ENCODE results near the gene FKBP1B.

DNA sequence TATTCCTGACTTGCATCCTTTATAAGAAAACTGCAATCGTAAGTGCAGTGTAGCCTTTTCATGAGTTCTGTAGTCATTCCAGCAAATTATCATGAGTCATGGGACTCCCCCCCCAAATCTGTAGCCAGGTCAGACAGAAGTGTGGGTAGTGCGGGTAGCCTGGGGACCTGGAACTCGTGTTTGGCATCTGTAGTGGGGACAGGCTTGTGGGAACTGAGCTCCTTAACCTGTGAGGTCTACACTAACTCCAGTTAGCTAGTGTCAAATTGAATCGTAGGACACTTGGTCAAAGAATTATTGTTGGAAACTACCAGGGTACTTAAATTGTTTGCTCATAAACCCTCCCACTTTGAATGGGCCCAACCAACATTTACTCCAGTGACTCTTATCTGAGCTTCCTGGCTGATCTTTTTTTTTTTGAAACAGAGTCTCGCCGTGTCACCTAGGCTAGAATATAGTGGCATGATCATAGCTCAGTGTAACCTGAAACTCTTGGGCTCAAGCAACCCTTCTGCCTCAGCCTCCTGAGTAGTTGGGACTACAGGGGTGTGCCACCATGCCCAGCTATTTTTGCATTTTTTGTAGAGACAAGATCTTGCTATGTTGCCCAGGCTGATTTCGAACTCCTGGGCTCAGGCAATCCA, 61.2 kb downstream of the FKBP1B start:
- TF ChIP-seq POLR2A (IDR thresholded peaks at IDR 0.05) (no peak), EP300 (IDR thresholded peaks at IDR 0.05) (no peak)
- TF ChIP-seq, protein P1, sequence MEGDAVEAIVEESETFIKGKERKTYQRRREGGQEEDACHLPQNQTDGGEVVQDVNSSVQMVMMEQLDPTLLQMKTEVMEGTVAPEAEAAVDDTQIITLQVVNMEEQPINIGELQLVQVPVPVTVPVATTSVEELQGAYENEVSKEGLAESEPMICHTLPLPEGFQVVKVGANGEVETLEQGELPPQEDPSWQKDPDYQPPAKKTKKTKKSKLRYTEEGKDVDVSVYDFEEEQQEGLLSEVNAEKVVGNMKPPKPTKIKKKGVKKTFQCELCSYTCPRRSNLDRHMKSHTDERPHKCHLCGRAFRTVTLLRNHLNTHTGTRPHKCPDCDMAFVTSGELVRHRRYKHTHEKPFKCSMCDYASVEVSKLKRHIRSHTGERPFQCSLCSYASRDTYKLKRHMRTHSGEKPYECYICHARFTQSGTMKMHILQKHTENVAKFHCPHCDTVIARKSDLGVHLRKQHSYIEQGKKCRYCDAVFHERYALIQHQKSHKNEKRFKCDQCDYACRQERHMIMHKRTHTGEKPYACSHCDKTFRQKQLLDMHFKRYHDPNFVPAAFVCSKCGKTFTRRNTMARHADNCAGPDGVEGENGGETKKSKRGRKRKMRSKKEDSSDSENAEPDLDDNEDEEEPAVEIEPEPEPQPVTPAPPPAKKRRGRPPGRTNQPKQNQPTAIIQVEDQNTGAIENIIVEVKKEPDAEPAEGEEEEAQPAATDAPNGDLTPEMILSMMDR (IDR thresholded peaks at IDR 0.05): no peak
